Right lobe of liver (tissue), 4 donors: ENCODE data around the gene TUT4.

Experiments used
- POLR2A ChIP-seq: fragments of 450-650 bp; IDR thresholded peaks from one replicate; pipeline ENCODE4 v1.6.1; 2017; ENCODE audit warnings: antibody characterized with exemption, mild to moderate bottlenecking
- TF ChIP-seq, protein P1 (sequence below), 4 donors: fragments of 200-600 bp in 3 of 4; fragments of 450-650 bp in 1 of 4; IDR thresholded peaks; one replicate each; pipeline versions ENCODE4 v1.5.1 to v1.8.0; 2016 to 2022; ENCODE audit warnings: antibody characterized with exemption in 4 of 4, mild to moderate bottlenecking in 2 of 4
- donor health status: DM: no; HTN: no; CAD: no.
- donor health status: DM: no; HTN: no; CAD: no.
- donor health status: DM: no; HTN: yes; CAD: no.

DNA sequence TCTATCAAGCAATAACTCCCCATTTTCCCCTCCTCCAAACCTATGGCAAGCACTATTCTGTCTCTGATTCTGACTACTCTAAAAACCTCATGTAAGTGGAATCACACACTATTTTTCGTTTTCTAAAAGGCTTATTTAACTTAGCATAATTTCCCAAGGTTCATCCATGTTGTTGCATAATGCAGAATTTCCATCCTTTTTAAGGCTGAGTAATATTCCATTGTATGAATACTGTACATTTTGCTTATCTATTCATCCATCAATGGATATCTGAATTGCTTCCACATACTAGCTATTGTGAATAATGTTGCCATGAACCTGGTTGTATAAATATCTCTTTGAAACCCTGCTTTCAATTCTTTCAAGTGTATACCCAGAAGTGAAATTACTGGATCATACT, 48.2 kb downstream of the TUT4 start:
- TF ChIP-seq, protein P1, sequence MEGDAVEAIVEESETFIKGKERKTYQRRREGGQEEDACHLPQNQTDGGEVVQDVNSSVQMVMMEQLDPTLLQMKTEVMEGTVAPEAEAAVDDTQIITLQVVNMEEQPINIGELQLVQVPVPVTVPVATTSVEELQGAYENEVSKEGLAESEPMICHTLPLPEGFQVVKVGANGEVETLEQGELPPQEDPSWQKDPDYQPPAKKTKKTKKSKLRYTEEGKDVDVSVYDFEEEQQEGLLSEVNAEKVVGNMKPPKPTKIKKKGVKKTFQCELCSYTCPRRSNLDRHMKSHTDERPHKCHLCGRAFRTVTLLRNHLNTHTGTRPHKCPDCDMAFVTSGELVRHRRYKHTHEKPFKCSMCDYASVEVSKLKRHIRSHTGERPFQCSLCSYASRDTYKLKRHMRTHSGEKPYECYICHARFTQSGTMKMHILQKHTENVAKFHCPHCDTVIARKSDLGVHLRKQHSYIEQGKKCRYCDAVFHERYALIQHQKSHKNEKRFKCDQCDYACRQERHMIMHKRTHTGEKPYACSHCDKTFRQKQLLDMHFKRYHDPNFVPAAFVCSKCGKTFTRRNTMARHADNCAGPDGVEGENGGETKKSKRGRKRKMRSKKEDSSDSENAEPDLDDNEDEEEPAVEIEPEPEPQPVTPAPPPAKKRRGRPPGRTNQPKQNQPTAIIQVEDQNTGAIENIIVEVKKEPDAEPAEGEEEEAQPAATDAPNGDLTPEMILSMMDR (IDR thresholded peaks at IDR 0.05) = no peak
- no peak for TF ChIP-seq POLR2A
